ENCODE results near the gene APBA2. TPM values are rescaled to one million over a fixed set of nuclear protein-coding genes. Genes with fewer than 3 reads are reported as not detected.
A peak's percentile ranks its signal among the peaks of the same experiment; 100 is the strongest.
"Not testable (repeated sequence)": the region's sequence is repeated elsewhere in the genome, so short reads cannot be mapped to it uniquely, and the experiment has no call there.

APBA2 gene
- total RNA-seq, 2 donors from 2014 or later, result 2.7 to 4.0 TPM

GRCh38 chr15:29097971-29098370, 212.2 kb downstream of the APBA2 start:
- peak; percentile 31 for DNase-seq (ENCODE audit: low spot score)
- intact Hi-C loops (cut with DNase I), result no loop called here

- intact Hi-C loops (cut with DNase I), result no loop called here
- peak; percentile 66 for DNase-seq (ENCODE audit: low spot score)
Measured at GRCh38 chr15:29098652-29099051, 212.9 kb downstream of the APBA2 start.

DNA sequence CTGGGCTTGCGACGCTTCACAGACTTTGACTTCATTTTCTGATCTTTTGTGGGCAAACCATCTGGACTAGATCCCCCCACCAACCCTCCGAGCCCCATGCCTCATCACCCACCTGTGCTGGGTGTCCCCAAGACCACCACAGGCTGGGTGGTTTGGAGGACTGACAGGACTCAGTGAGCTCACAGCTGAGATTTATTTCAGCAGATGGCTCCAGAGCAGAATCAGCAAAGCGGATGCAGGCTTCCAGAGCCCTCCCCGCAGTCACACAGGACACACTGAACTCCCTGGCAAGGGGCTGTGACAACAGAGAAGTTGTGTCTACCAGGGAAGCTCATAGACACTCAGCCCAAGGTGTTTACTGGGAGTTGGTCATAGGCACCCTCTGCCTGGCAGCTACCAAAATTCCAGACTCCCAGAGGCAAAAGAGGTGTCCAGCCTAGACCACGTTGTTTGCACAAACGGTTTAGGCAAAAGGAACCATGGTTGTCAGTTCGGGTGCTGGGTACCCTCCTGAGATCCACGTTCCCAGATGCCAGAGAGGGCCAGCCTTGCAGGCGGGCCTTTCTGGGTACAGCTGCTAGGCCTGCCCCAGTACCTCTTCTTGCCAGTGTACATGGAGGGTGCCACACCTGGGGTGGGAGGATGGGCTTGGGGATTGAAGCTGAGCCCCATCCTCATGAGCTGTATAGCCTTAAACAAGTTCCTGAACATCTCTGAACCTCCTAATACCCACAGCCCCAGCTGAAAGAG, 213.5 kb downstream of the APBA2 start:
- intact Hi-C loops (cut with DNase I), result no loop called here
- DNase-seq (ENCODE audit: low spot score), result peak; percentile 48

GRCh38 chr15:29100486-29101000, 214.8 kb downstream of the APBA2 start:
- DNase-seq (ENCODE audit: low spot score), result peak; percentile 13
- intact Hi-C loops (cut with DNase I), result no loop called here

GRCh38 chr15:29101491-29101890, 215.7 kb downstream of the APBA2 start:
- intact Hi-C loops (cut with DNase I), result no loop called here
- DNase-seq (ENCODE audit: low spot score), result peak; percentile 61

- intact Hi-C loops (cut with DNase I); DNase-seq (ENCODE audit: low spot score): not testable (repeated sequence)
Measured at GRCh38 chr15:29102173-29102794, 216.5 kb downstream of the APBA2 start.

DNA sequence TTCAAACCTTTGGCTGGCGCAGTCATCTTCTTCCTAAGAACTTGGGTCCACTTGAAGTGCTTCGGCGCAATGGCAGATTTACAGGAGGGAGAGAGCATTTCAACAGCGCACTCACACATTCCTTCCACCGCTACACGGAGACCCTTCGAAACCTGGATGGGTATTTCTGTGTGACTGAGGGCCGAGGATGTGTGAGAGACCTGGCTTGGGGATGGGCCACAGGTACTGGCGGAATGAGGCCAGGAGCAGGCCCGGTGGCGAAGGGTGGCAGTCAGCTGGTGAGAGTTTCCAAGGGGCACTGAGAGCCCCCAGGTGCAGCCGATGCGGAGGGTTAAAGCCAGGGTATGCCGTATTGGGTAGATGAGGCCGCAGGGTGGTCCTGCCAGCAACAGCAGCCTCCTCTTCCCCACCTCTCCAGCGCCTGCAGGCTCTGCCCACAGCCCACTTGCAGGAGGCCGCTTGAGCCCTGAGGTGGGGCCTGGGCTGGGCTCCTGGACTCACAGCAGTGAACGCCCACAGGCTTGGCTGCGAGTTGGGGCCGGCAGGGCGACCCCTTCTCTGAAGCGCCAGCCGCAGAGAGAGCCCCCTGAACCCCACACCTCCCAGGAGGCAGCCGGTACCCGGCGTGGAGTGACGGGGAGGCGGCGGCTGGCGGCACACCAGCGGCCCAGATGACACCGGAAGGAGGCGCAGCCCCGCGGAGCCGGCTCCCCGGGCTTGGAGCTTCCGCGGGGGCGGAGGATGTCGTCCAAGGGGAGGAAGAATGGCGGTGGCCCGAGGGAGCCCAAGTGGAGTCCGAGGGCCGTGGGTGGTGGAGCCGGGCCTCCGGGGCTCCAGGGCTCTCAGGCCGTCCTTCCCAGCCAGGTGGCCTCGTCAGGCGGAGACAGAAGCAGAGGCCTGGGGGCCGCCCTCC, 217.4 kb downstream of the APBA2 start:
- no peak for DNase-seq (ENCODE audit: low spot score)

GRCh38 chr15:29103824-29104565, 218.2 kb downstream of the APBA2 start:
- DNase-seq (ENCODE audit: low spot score), result peak; percentile 90
- intact Hi-C loops (cut with DNase I), result no loop called here

More for the DNA sequence above, 217.4 kb downstream of the APBA2 start:
- intact Hi-C loops (cut with DNase I), result no loop called here

DNA sequence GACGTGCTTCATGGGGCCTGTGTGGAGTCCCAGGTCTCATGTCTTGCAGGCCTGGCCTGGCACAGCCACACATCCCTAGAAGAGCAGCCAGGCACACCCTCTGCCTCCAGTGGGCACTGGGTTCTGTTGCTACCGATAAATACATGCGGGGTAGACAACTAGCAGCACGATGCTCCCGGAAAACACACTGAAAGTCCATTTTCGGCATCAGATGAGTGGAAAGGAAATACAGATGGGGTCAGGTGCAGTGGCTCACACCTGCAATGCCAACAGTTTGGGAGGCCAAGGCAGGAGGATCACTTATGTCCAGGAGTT, 218.7 kb downstream of the APBA2 start:
- no peak for DNase-seq (ENCODE audit: low spot score)
- intact Hi-C loops (cut with DNase I), result no loop called here

DNA sequence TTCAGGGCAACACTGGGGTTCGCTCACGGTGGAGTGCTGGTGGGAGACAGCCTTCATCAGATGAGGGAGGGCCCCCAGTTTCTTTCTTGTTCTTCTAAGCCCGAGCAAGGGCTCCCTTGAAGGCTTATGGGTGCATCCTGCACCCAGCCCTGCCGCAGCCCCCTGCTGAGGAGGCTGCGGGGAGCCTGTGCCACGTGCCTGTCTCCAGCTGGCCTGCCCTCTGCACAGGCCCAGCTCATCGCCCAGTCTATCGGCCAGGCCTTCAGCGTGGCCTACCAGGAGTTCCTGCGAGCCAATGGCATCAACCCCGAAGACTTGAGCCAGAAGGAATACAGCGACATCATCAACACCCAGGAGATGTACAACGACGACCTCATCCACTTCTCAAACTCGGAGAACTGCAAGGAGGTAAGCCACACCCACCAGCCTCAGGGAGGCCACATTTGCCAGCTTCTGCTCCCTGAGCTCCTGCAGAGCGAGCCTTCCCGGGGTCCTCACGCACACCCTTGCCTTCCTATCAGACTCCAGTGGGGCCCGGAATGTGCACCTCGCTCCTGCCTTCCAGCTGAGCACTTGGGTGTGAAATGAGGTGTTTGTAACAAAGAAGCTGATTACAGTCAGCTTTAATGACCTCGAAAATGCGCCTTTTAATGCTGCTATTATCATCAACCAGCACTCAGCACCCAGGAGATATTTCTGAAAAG, 219.5 kb downstream of the APBA2 start:
- intact Hi-C loops (cut with DNase I), result no loop called here

DNA sequence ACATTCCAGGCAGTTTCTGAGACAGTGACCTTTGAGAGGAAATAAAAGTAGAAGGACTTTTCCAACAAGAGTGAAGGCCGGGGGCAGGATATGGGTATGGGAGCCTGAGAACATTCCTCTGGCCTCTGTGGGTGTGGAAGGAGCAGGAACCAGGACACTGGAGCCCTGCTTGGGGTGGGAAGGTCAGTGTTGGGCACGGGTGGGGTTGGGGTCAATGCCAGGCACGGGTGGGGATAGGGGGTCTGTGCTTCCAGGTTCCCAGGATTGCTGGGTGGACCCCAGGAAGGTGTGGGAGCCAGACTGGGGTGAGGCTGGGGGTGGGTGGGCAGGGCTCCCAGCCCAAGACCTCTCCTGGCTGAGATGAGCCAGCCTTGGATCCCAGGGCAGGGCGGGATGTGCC, 220.3 kb downstream of the APBA2 start:
- intact Hi-C loops (cut with DNase I), result no loop called here
- DNase-seq (ENCODE audit: low spot score), result no peak

More for the DNA sequence above, 219.5 kb downstream of the APBA2 start:
- no peak for DNase-seq (ENCODE audit: low spot score)

DNA sequence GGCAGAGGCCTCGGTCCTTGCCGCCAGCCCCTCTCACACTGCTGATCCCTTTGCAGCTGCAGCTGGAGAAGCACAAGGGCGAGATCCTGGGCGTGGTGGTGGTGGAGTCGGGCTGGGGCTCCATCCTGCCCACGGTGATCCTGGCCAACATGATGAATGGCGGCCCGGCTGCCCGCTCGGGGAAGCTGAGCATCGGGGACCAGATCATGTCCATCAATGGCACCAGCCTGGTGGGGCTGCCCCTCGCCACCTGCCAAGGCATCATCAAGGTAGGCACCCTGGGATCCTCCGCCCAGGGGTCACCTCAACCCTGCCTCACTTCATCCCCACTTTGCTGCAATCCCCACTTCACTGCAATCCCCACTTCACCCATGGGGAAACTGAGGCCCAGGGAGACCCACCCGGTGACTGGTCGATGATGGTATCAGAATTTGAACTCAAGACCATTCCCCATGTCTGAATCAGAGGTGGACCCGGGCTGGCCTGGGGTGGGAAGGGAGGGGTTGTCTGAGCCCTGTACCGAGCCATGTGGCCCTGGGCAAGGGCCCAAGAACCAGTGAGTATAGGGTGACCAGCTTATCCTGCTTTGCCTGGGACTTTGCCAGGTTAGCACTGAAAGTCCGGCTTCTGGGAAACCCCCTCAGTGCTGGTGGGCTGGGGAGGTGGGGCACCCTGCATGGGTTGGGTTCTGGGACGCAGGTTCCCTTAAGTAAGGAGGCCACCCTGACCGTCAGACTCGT, 220.9 kb downstream of the APBA2 start:
- no peak for DNase-seq (ENCODE audit: low spot score)
- intact Hi-C loops (cut with DNase I), result no loop called here

GRCh38 chr15:29107291-29107890, 221.6 kb downstream of the APBA2 start:
- no peak for DNase-seq (ENCODE audit: low spot score)
- intact Hi-C loops (cut with DNase I), result no loop called here

- DNase-seq (ENCODE audit: low spot score), result no peak
- intact Hi-C loops (cut with DNase I), result no loop called here
Measured at GRCh38 chr15:29107971-29108645, 222.3 kb downstream of the APBA2 start.

- DNase-seq (ENCODE audit: low spot score), result no peak
- intact Hi-C loops (cut with DNase I), result no loop called here
Measured at GRCh38 chr15:29109762-29110161, 224.0 kb downstream of the APBA2 start.

- intact Hi-C loops (cut with DNase I), result no loop called here
- DNase-seq (ENCODE audit: low spot score), result no peak
Measured at GRCh38 chr15:29110176-29110575, 224.4 kb downstream of the APBA2 start.

DNA sequence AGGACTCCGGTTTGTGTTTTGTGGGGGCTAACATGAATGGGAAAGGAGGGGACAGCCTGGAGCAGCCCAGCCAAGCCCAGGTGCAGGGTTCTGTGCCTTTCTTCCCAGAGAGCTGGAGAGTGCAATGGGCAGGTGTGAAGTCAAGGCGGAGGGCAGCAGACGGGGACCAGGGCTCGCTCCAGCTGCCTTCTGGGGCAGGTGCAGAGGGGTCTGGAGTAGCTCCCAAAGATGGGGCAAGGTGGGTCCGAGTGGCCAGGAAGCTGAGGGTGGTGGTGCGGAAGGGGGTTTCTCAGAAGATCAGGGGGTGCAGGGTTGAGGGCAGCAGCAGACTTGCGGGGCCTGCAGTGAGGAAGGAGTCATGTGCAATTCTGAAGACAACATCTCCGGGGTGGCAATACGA, 225.0 kb downstream of the APBA2 start:
- intact Hi-C loops (cut with DNase I), result no loop called here
- no peak for DNase-seq (ENCODE audit: low spot score)

Measured in posterior vena cava (tissue), 2 donors.